OCI-LY3 (cell line): ENCODE results near the gene FREM1.

Source experiments
- H2AFZ ChIP-seq: fragments of 200-600, 300-600 bp; shearing (Covaris generic); 2 replicates; pipeline ENCODE4 v1.6.0; 2014; ENCODE audit warnings: antibody characterized with exemption, low read depth, low read length
- H3K27ac ChIP-seq: fragments of 200-600, 300-600 bp; sonication (generic); 2 replicates; pipeline ENCODE4 v1.5.1; 2014; ENCODE audit warnings: mild to moderate bottlenecking, low read length, moderate library complexity, mixed read lengths
- H3K27me3 ChIP-seq: fragments of 200-600, 300-600 bp; sonication (generic); 2 replicates; pipeline ENCODE4 v1.6.1; 2014; ENCODE audit warnings: low read depth, low read length, mixed read lengths
- H3K36me3 ChIP-seq: fragments of 200-600, 300-600 bp; sonication (generic); replicated peaks from 2 replicates; pipeline ENCODE3; 2014; ENCODE audit warnings: low read depth, low read length, mixed read lengths
- H3K4me1 ChIP-seq: fragments of 300-600, 200-600 bp; sonication (generic); 2 replicates; pipeline ENCODE4 v1.6.1; 2014; ENCODE audit warnings: low read length, mixed read lengths
- H3K4me2 ChIP-seq: fragments of 200-600, 300-600 bp; sonication (generic); 2 replicates; pipeline ENCODE4 v1.6.1; 2014; ENCODE audit warnings: low read length, mixed read lengths
- H3K4me3 ChIP-seq: fragments of 300-600, 200-600 bp; sonication (generic); 2 replicates; pipeline ENCODE4 v1.5.1; 2014; ENCODE audit warnings: antibody characterized with exemption, mild to moderate bottlenecking, low read length, moderate library complexity
- H3K79me2 ChIP-seq: fragments of 300-600, 200-600 bp; shearing (Covaris generic); 2 replicates; pipeline ENCODE4 v1.6.1; 2014; ENCODE audit warnings: mild to moderate bottlenecking, low read length, mixed read lengths
- H3K9ac ChIP-seq: fragments of 300-600, 200-600 bp; shearing (Covaris generic); 2 replicates; pipeline ENCODE4 v1.6.0; 2014; ENCODE audit warnings: mild to moderate bottlenecking, low read length, moderate library complexity
- H3K9me3 ChIP-seq: fragments of 200-600, 300-600 bp; shearing (Covaris generic); 2 replicates; pipeline ENCODE4 v1.6.1; 2014; ENCODE audit warnings: low read length, mixed read lengths; ENCODE audit not compliant: insufficient read depth
- H4K20me1 ChIP-seq: fragments of 200-600, 300-600 bp; sonication (generic); 2 replicates; pipeline ENCODE4 v1.6.1; 2016; ENCODE audit warnings: low read length, mixed read lengths; ENCODE audit not compliant: insufficient read depth
- CTCF ChIP-seq: fragments of 200-600, 300-600 bp; sonication (generic); IDR thresholded peaks from 2 replicates; pipeline ENCODE4 v1.5.1; 2014; ENCODE audit warnings: antibody characterized with exemption, low read length, low read depth
- EZH2phosphoT487 ChIP-seq: fragments of 200-600 bp; shearing (Covaris generic); IDR thresholded peaks from 2 replicates; pipeline ENCODE4 v1.6.1; 2018; ENCODE audit warnings: antibody characterized with exemption, mixed run types, low read depth

FREM1 gene

GRCh38 chr9:14723301-14723700 is 186.9 kb downstream of the FREM1 start:
- Histone ChIP-seq H3K4me2 (no peak overlapping the region), H3K27me3 (peaks cover 10% of the 10 kb centered on the region)

GRCh38 chr9:14722391-14723035 is 187.7 kb downstream of the FREM1 start, which contains the start of gene CER1:
CER1 (minus strand) TSS chr9:14722733; CDS start chr9:14722672, 61 bp downstream.
- Histone ChIP-seq H2AFZ (no peak within 1 kb of the TSS), H3K27ac (no peak within 1 kb of the TSS), H4K20me1 (no peaks in the 10 kb centered on the region), H3K4me1 (no peaks in the 10 kb centered on the region), H3K79me2 (no peaks in the 10 kb centered on the region), H3K9ac (no peak within 1 kb of the TSS), H3K27me3 (peaks cover 17% of the 10 kb centered on the region), H3K4me3 (no peak within 1 kb of the TSS), H3K4me2 (no peak within 1 kb of the TSS), H3K9me3 (no peaks in the 10 kb centered on the region), H3K36me3 (no peaks in the 10 kb centered on the region)
- TF ChIP-seq CTCF, result no peak
- TF ChIP-seq EZH2phosphoT487, result no peak

More at GRCh38 chr9:14723301-14723700, 186.9 kb downstream of the FREM1 start:
- no peaks in the 10 kb centered on the region for H3K79me2 ChIP-seq
- H3K36me3 ChIP-seq, result no peaks in the 10 kb centered on the region
- no peaks in the 10 kb centered on the region for H4K20me1 ChIP-seq
- H3K9me3 ChIP-seq, result no peaks in the 10 kb centered on the region
- no peak for TF ChIP-seq CTCF
- no peak for TF ChIP-seq EZH2phosphoT487
- no peak overlapping the region for H3K4me3 ChIP-seq
- no peak overlapping the region for H2AFZ ChIP-seq
- H3K9ac ChIP-seq, result no peak overlapping the region
- H3K27ac ChIP-seq, result no peak overlapping the region
- H3K4me1 ChIP-seq, result no peaks in the 10 kb centered on the region

GRCh38 chr9:14719231-14719923 is 190.9 kb downstream of the FREM1 start:
- no peaks in the 10 kb centered on the region for H3K4me1 ChIP-seq
- H3K27me3 ChIP-seq, result peaks cover 28% of the 10 kb centered on the region
- no peak overlapping the region for H3K9ac ChIP-seq
- H3K4me2 ChIP-seq, result no peak overlapping the region
- TF ChIP-seq CTCF (no peak), EZH2phosphoT487 (no peak)
- no peaks in the 10 kb centered on the region for H3K9me3 ChIP-seq
- H2AFZ ChIP-seq, result no peak overlapping the region
- no peak overlapping the region for H3K27ac ChIP-seq
- no peaks in the 10 kb centered on the region for H3K36me3 ChIP-seq
- H3K4me3 ChIP-seq, result no peak overlapping the region
- H3K79me2 ChIP-seq, result no peaks in the 10 kb centered on the region
- H4K20me1 ChIP-seq, result no peaks in the 10 kb centered on the region

GRCh38 chr9:14715102-14715501 is 195.1 kb downstream of the FREM1 start:
- H3K9me3 ChIP-seq, result no peaks in the 10 kb centered on the region
- 0 out of 2 replicates have a peak, but pooled peaks cover 6% of the 10 kb centered on the region for H3K4me1 ChIP-seq
- H4K20me1 ChIP-seq, result no peaks in the 10 kb centered on the region
- no peak overlapping the region for H3K27ac ChIP-seq
- no peaks in the 10 kb centered on the region for H3K79me2 ChIP-seq
- H2AFZ ChIP-seq, result no peak overlapping the region
- H3K4me2 ChIP-seq, result no peak overlapping the region
- peaks cover 30% of the 10 kb centered on the region for H3K27me3 ChIP-seq
- H3K36me3 ChIP-seq, result no peaks in the 10 kb centered on the region
- no peak for TF ChIP-seq CTCF
- no peak for TF ChIP-seq EZH2phosphoT487
- H3K9ac ChIP-seq, result no peak overlapping the region
- H3K4me3 ChIP-seq, result no peak overlapping the region
